Measurements from ENCODE around the gene CCM2L. TPM values are rescaled to one million over a fixed set of nuclear protein-coding genes. Genes with fewer than 3 reads are reported as not detected.
"Not testable (repeated sequence)": the region's sequence is repeated elsewhere in the genome, so short reads cannot be mapped to it uniquely, and the experiment has no call there.

CCM2L gene
- total RNA-seq, 1 experiment from 2014 or later = not detected

- Histone ChIP-seq H3K4me1 (replicated peaks) (peaks cover 5% of the 10 kb centered on the region), H3K4me3 (no peak overlapping the region), H3K27me3 (replicated peaks) (no peaks in the 10 kb centered on the region; the same call in 1 of the 2 replicates)
Measured at GRCh38 chr20:32027643-32028042, 17.4 kb downstream of the CCM2L start.

GRCh38 chr20:32028647-32029372 lies 18.6 kb downstream of the CCM2L start:
- DNase-seq (ENCODE audit: low read depth in 1 of 2, low spot score in 2 of 2) = no peak
- H3K36me3 ChIP-seq = no peaks in the 10 kb centered on the region

More at GRCh38 chr20:32027643-32028042, 17.4 kb downstream of the CCM2L start:
- Histone ChIP-seq H3K27ac (no peak overlapping the region), H3K36me3 (no peaks in the 10 kb centered on the region), H3K9me3 (replicated peaks) (no peaks in the 10 kb centered on the region)
- no peak for DNase-seq (ENCODE audit: low read depth in 1 of 2, low spot score in 2 of 2)

GRCh38 chr20:32029561-32029960 lies 19.3 kb downstream of the CCM2L start:
- H3K4me1 ChIP-seq (replicated peaks) = peaks cover 5% of the 10 kb centered on the region
- DNase-seq (ENCODE audit: low read depth in 1 of 2, low spot score in 2 of 2) = no peak
- no peak overlapping the region for H3K4me3 ChIP-seq
- H3K9me3 ChIP-seq (replicated peaks) = no peaks in the 10 kb centered on the region
- H3K27me3 ChIP-seq (replicated peaks) = peaks cover 15% of the 10 kb centered on the region
- no peak overlapping the region for H3K27ac ChIP-seq
- H3K36me3 ChIP-seq = no peaks in the 10 kb centered on the region

More at GRCh38 chr20:32028647-32029372, 18.6 kb downstream of the CCM2L start:
- Histone ChIP-seq H3K9me3 (replicated peaks) (no peaks in the 10 kb centered on the region), H3K4me1 (replicated peaks) (peaks cover 5% of the 10 kb centered on the region), H3K27ac (no peak overlapping the region), H3K4me3 (no peak overlapping the region), H3K27me3 (replicated peaks) (peaks cover 7% of the 10 kb centered on the region)

GRCh38 chr20:32031007-32031958 lies 21.0 kb downstream of the CCM2L start:
- Histone ChIP-seq H3K27me3 (replicated peaks) (peaks cover 16% of the 10 kb centered on the region), H3K9me3 (replicated peaks) (no peaks in the 10 kb centered on the region), H3K4me3 (no peak overlapping the region), H3K36me3 (no peaks in the 10 kb centered on the region), H3K27ac (no peak overlapping the region), H3K4me1 (replicated peaks) (peaks cover 5% of the 10 kb centered on the region)
- DNase-seq (ENCODE audit: low read depth in 1 of 2, low spot score in 2 of 2) = peak; percentile 71 to 93

GRCh38 chr20:32033316-32033715 lies 23.1 kb downstream of the CCM2L start:
- Histone ChIP-seq H3K4me1 (replicated peaks) (peaks cover 5% of the 10 kb centered on the region), H3K4me3 (no peak overlapping the region), H3K9me3 (replicated peaks) (no peaks in the 10 kb centered on the region), H3K27me3 (replicated peaks) (peaks cover 16% of the 10 kb centered on the region), H3K27ac (no peak overlapping the region), H3K36me3 (no peaks in the 10 kb centered on the region)
- DNase-seq (ENCODE audit: low read depth in 1 of 2, low spot score in 2 of 2) = no peak

GRCh38 chr20:32033721-32034120 lies 23.5 kb downstream of the CCM2L start:
- not testable (repeated sequence) for H3K36me3 ChIP-seq; H3K27ac ChIP-seq; H3K4me1 ChIP-seq (replicated peaks); DNase-seq (ENCODE audit: low read depth in 1 of 2, low spot score in 2 of 2); H3K9me3 ChIP-seq (replicated peaks); H3K4me3 ChIP-seq
- H3K27me3 ChIP-seq (replicated peaks) = peaks cover 16% of the 10 kb centered on the region

GRCh38 chr20:32034581-32035425 lies 24.6 kb downstream of the CCM2L start:
- H3K36me3 ChIP-seq = no peaks in the 10 kb centered on the region
- no peak for DNase-seq (ENCODE audit: low read depth in 1 of 2, low spot score in 2 of 2)
- peaks cover 16% of the 10 kb centered on the region for H3K27me3 ChIP-seq (replicated peaks)
- no peaks in the 10 kb centered on the region for H3K9me3 ChIP-seq (replicated peaks)
- H3K4me1 ChIP-seq (replicated peaks) = peaks cover 5% of the 10 kb centered on the region
- H3K4me3 ChIP-seq = no peak overlapping the region
- no peak overlapping the region for H3K27ac ChIP-seq

- Histone ChIP-seq H3K4me1 (replicated peaks) (peaks cover 5% of the 10 kb centered on the region), H3K27me3 (replicated peaks) (peaks cover 16% of the 10 kb centered on the region), H3K36me3 (no peaks in the 10 kb centered on the region), H3K27ac (no peak overlapping the region), H3K4me3 (no peak overlapping the region), H3K9me3 (replicated peaks) (no peaks in the 10 kb centered on the region)
- no peak for DNase-seq (ENCODE audit: low read depth in 1 of 2, low spot score in 2 of 2)
Measured at GRCh38 chr20:32035426-32035779, 25.2 kb downstream of the CCM2L start.

GRCh38 chr20:32036252-32036651 lies 26.0 kb downstream of the CCM2L start:
- no peak for DNase-seq (ENCODE audit: low read depth in 1 of 2, low spot score in 2 of 2)
- no peak overlapping the region for H3K27ac ChIP-seq
- H3K9me3 ChIP-seq (replicated peaks) = no peaks in the 10 kb centered on the region
- H3K4me3 ChIP-seq = no peak overlapping the region
- no peaks in the 10 kb centered on the region for H3K36me3 ChIP-seq
- H3K27me3 ChIP-seq (replicated peaks) = peaks cover 16% of the 10 kb centered on the region
- H3K4me1 ChIP-seq (replicated peaks) = peaks cover 2% of the 10 kb centered on the region

GRCh38 chr20:32036716-32037485 lies 26.7 kb downstream of the CCM2L start:
- peaks cover 21% of the 10 kb centered on the region for H3K27me3 ChIP-seq (replicated peaks)
- no peaks in the 10 kb centered on the region for H3K9me3 ChIP-seq (replicated peaks)
- no peaks in the 10 kb centered on the region for H3K36me3 ChIP-seq
- H3K4me3 ChIP-seq = no peak overlapping the region
- H3K27ac ChIP-seq = no peak overlapping the region
- H3K4me1 ChIP-seq (replicated peaks) = no peaks in the 10 kb centered on the region; the same call in 1 of the 2 replicates
- no peak for DNase-seq (ENCODE audit: low read depth in 1 of 2, low spot score in 2 of 2)

- Histone ChIP-seq H3K4me3 (no peak overlapping the region), H3K27ac (no peak overlapping the region), H3K36me3 (no peaks in the 10 kb centered on the region), H3K27me3 (replicated peaks) (peaks cover 27% of the 10 kb centered on the region), H3K9me3 (replicated peaks) (no peaks in the 10 kb centered on the region), H3K4me1 (replicated peaks) (no peaks in the 10 kb centered on the region; the same call in 1 of the 2 replicates)
- no peak for DNase-seq (ENCODE audit: low read depth in 1 of 2, low spot score in 2 of 2)
Measured at GRCh38 chr20:32037929-32038328, 27.7 kb downstream of the CCM2L start.

GRCh38 chr20:32040142-32040953 lies 30.1 kb downstream of the CCM2L start:
- Histone ChIP-seq H3K27ac (no peak overlapping the region), H3K27me3 (replicated peaks) (peaks cover 22% of the 10 kb centered on the region), H3K4me1 (replicated peaks) (no peaks in the 10 kb centered on the region; the same call in 1 of the 2 replicates), H3K4me3 (no peak overlapping the region), H3K9me3 (replicated peaks) (no peaks in the 10 kb centered on the region), H3K36me3 (no peaks in the 10 kb centered on the region)
- DNase-seq (ENCODE audit: low read depth in 1 of 2, low spot score in 2 of 2) = no peak

All from SJSA1 (cell line).